Measurements from ENCODE around the gene TCF4. TPM values are rescaled to one million over a fixed set of nuclear protein-coding genes. Genes with fewer than 3 reads are reported as not detected.

TCF4 gene
- total RNA-seq, 1 experiment from 2014 or later: 104 TPM

- TF ChIP-seq, protein P1, sequence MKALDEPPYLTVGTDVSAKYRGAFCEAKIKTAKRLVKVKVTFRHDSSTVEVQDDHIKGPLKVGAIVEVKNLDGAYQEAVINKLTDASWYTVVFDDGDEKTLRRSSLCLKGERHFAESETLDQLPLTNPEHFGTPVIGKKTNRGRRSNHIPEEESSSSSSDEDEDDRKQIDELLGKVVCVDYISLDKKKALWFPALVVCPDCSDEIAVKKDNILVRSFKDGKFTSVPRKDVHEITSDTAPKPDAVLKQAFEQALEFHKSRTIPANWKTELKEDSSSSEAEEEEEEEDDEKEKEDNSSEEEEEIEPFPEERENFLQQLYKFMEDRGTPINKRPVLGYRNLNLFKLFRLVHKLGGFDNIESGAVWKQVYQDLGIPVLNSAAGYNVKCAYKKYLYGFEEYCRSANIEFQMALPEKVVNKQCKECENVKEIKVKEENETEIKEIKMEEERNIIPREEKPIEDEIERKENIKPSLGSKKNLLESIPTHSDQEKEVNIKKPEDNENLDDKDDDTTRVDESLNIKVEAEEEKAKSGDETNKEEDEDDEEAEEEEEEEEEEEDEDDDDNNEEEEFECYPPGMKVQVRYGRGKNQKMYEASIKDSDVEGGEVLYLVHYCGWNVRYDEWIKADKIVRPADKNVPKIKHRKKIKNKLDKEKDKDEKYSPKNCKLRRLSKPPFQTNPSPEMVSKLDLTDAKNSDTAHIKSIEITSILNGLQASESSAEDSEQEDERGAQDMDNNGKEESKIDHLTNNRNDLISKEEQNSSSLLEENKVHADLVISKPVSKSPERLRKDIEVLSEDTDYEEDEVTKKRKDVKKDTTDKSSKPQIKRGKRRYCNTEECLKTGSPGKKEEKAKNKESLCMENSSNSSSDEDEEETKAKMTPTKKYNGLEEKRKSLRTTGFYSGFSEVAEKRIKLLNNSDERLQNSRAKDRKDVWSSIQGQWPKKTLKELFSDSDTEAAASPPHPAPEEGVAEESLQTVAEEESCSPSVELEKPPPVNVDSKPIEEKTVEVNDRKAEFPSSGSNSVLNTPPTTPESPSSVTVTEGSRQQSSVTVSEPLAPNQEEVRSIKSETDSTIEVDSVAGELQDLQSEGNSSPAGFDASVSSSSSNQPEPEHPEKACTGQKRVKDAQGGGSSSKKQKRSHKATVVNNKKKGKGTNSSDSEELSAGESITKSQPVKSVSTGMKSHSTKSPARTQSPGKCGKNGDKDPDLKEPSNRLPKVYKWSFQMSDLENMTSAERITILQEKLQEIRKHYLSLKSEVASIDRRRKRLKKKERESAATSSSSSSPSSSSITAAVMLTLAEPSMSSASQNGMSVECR (CRISPR knock-in tag; IDR thresholded peaks at IDR 0.05; ENCODE audit: borderline replicate concordance): peak; percentile 82; the same call in 1 of the 2 replicates
- TF ChIP-seq, protein P2, sequence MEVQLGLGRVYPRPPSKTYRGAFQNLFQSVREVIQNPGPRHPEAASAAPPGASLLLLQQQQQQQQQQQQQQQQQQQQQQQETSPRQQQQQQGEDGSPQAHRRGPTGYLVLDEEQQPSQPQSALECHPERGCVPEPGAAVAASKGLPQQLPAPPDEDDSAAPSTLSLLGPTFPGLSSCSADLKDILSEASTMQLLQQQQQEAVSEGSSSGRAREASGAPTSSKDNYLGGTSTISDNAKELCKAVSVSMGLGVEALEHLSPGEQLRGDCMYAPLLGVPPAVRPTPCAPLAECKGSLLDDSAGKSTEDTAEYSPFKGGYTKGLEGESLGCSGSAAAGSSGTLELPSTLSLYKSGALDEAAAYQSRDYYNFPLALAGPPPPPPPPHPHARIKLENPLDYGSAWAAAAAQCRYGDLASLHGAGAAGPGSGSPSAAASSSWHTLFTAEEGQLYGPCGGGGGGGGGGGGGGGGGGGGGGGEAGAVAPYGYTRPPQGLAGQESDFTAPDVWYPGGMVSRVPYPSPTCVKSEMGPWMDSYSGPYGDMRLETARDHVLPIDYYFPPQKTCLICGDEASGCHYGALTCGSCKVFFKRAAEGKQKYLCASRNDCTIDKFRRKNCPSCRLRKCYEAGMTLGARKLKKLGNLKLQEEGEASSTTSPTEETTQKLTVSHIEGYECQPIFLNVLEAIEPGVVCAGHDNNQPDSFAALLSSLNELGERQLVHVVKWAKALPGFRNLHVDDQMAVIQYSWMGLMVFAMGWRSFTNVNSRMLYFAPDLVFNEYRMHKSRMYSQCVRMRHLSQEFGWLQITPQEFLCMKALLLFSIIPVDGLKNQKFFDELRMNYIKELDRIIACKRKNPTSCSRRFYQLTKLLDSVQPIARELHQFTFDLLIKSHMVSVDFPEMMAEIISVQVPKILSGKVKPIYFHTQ (CRISPR knock-in tag; IDR thresholded peaks at IDR 0.05): no peak
- TF ChIP-seq IRF2 (CRISPR knock-in tag; IDR thresholded peaks at IDR 0.05; ENCODE audit: borderline replicate concordance, low read depth): no peak
- peak; percentile 71; the same call in 1 of the 2 replicates for TF ChIP-seq ETV6 (CRISPR knock-in tag; IDR thresholded peaks at IDR 0.05)
- no peak for TF ChIP-seq STAT6 (CRISPR knock-in tag; conservative IDR thresholded peaks at IDR 0.05; ENCODE audit: low read depth)
- TF ChIP-seq, protein P3, sequence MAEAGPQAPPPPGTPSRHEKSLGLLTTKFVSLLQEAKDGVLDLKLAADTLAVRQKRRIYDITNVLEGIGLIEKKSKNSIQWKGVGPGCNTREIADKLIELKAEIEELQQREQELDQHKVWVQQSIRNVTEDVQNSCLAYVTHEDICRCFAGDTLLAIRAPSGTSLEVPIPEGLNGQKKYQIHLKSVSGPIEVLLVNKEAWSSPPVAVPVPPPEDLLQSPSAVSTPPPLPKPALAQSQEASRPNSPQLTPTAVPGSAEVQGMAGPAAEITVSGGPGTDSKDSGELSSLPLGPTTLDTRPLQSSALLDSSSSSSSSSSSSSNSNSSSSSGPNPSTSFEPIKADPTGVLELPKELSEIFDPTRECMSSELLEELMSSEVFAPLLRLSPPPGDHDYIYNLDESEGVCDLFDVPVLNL (CRISPR knock-in tag; IDR thresholded peaks at IDR 0.05; ENCODE audit: borderline replicate concordance, low read depth): no peak
- no peak for TF ChIP-seq ZNF263 (CRISPR knock-in tag; IDR thresholded peaks at IDR 0.05; ENCODE audit: low read depth)
- TF ChIP-seq SMAD3 (CRISPR knock-in tag; IDR thresholded peaks at IDR 0.05; ENCODE audit: borderline replicate concordance): peak; percentile 80; the same call in 1 of the 2 replicates
- no peak for TF ChIP-seq TCF7 (CRISPR knock-in tag; IDR thresholded peaks at IDR 0.05; ENCODE audit: low read depth)
- TF ChIP-seq, protein P4, sequence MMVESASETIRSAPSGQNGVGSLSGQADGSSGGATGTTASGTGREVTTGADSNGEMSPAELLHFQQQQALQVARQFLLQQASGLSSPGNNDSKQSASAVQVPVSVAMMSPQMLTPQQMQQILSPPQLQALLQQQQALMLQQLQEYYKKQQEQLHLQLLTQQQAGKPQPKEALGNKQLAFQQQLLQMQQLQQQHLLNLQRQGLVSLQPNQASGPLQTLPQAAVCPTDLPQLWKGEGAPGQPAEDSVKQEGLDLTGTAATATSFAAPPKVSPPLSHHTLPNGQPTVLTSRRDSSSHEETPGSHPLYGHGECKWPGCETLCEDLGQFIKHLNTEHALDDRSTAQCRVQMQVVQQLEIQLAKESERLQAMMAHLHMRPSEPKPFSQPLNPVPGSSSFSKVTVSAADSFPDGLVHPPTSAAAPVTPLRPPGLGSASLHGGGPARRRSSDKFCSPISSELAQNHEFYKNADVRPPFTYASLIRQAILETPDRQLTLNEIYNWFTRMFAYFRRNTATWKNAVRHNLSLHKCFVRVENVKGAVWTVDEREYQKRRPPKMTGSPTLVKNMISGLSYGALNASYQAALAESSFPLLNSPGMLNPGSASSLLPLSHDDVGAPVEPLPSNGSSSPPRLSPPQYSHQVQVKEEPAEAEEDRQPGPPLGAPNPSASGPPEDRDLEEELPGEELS (CRISPR knock-in tag; IDR thresholded peaks at IDR 0.05): peak; percentile 94
- 0 out of 2 replicates have a peak, but pooled peaks have one; percentile 67 for TF ChIP-seq JUN (CRISPR knock-in tag; IDR thresholded peaks at IDR 0.05)
- TF ChIP-seq JAZF1 (CRISPR knock-in tag; IDR thresholded peaks at IDR 0.05): no peak
- 0 out of 2 replicates have a peak, but pooled peaks have one; percentile 59 for TF ChIP-seq KAT7 (CRISPR knock-in tag; IDR thresholded peaks at IDR 0.05; ENCODE audit: borderline replicate concordance)
- TF ChIP-seq FOXJ3 (CRISPR knock-in tag; IDR thresholded peaks at IDR 0.05; ENCODE audit: borderline replicate concordance): no peak
- TF ChIP-seq ATF1 (CRISPR knock-in tag; IDR thresholded peaks at IDR 0.05): peak; percentile 45; the same call in 1 of the 2 replicates
- TF ChIP-seq EMX1 (CRISPR knock-in tag; IDR thresholded peaks at IDR 0.05): no peak
- TF ChIP-seq, protein P5, sequence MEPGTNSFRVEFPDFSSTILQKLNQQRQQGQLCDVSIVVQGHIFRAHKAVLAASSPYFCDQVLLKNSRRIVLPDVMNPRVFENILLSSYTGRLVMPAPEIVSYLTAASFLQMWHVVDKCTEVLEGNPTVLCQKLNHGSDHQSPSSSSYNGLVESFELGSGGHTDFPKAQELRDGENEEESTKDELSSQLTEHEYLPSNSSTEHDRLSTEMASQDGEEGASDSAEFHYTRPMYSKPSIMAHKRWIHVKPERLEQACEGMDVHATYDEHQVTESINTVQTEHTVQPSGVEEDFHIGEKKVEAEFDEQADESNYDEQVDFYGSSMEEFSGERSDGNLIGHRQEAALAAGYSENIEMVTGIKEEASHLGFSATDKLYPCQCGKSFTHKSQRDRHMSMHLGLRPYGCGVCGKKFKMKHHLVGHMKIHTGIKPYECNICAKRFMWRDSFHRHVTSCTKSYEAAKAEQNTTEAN (CRISPR knock-in tag; IDR thresholded peaks at IDR 0.05): peak; percentile 67
- TF ChIP-seq SOX15 (CRISPR knock-in tag; IDR thresholded peaks at IDR 0.05): no peak
- TF ChIP-seq PREB (CRISPR knock-in tag; IDR thresholded peaks at IDR 0.05; ENCODE audit: borderline replicate concordance): no peak
- peak; percentile 58; the same call in 1 of the 2 replicates for TF ChIP-seq CREM (CRISPR knock-in tag; IDR thresholded peaks at IDR 0.05)
- TF ChIP-seq, protein P6, sequence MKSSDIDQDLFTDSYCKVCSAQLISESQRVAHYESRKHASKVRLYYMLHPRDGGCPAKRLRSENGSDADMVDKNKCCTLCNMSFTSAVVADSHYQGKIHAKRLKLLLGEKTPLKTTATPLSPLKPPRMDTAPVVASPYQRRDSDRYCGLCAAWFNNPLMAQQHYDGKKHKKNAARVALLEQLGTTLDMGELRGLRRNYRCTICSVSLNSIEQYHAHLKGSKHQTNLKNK (CRISPR knock-in tag; IDR thresholded peaks at IDR 0.05): no peak
- no peak for TF ChIP-seq NFATC4 (CRISPR knock-in tag; IDR thresholded peaks at IDR 0.05)
Observed at GRCh38 chr18:55589625-55590291, 1.8 kb upstream of the TCF4 start (continued).

All from WTC11 (cell line).